Measurements from ENCODE around the gene CDK14. TPM values are rescaled to one million over a fixed set of nuclear protein-coding genes. Genes with fewer than 3 reads are reported as not detected.

The CDK14 gene
- total and polyA plus RNA-seq, 4 donors = 4.2 to 12.4 (median 7.4) TPM

- H3K9ac ChIP-seq (ENCODE audit: low read depth in 1 of 2, low read length in 2 of 2) = no peak overlapping the region
- TF ChIP-seq FOXA1 (IDR thresholded peaks at IDR 0.05) (no peak), TAF1 (conservative IDR thresholded peaks at IDR 0.05) (no peak), ATF3 (IDR thresholded peaks at IDR 0.05) (no peak), YY1 (IDR thresholded peaks at IDR 0.05) (no peak), HNF4G (IDR thresholded peaks at IDR 0.05) (no peak), RAD21 (IDR thresholded peaks at IDR 0.05) (no peak), MAX (IDR thresholded peaks at IDR 0.05) (no peak), RXRA (IDR thresholded peaks at IDR 0.05) (no peak), EGR1 (IDR thresholded peaks at IDR 0.05; ENCODE audit: low read depth in 2 of 2) (no peak), ZBTB33 (IDR thresholded peaks at IDR 0.05) (no peak), FOXA2 (IDR thresholded peaks at IDR 0.05) (no peak), REST (IDR thresholded peaks at IDR 0.05) (no peak), HNF4A (conservative IDR thresholded peaks at IDR 0.05) (no peak), SP1 (IDR thresholded peaks at IDR 0.05) (no peak), GABPA (IDR thresholded peaks at IDR 0.05 in 1 of 2, conservative IDR thresholded peaks at IDR 0.05 in 1 of 2) (no peak), JUND (IDR thresholded peaks at IDR 0.05) (no peak), CTCF (IDR thresholded peaks at IDR 0.05; ENCODE audit: low read depth, low read length, missing input control) (no peak), NR2F2 (IDR thresholded peaks at IDR 0.05) (no peak)
Measured at GRCh38 chr7:90944021-90944420, 347.9 kb downstream of the CDK14 start.

More at GRCh38 chr7:90944021-90944420, 347.9 kb downstream of the CDK14 start:
- 97% methylated on average over 3 of the region's 3 CpGs for WGBS
- H3K4me1 ChIP-seq (ENCODE audit: control insufficient read depth in 4 of 4, insufficient read depth in 4 of 4, low read length in 3 of 4) = no peaks in the 10 kb centered on the region
- no peak overlapping the region for H3K4me3 ChIP-seq (ENCODE audit: low read depth in 1 of 3, low read length in 3 of 3)
- peaks cover 0 to 3% (median 0%) of the 10 kb centered on the region in 4 donors for H3K36me3 ChIP-seq (ENCODE audit: control insufficient read depth in 4 of 4, insufficient read depth in 3 of 4, low read depth in 1 of 4, low read length in 3 of 4)
- H3K27ac ChIP-seq (ENCODE audit: low read depth in 1 of 2, low read length in 2 of 2) = no peak overlapping the region
- no peak for DNase-seq (ENCODE audit: low spot score)
- H3K27me3 ChIP-seq (ENCODE audit: control insufficient read depth in 4 of 4, insufficient read depth in 4 of 4, low read length in 3 of 4) = no peaks in the 10 kb centered on the region
- H3K9me3 ChIP-seq (ENCODE audit: control insufficient read depth in 4 of 4, low read length in 3 of 4) = no peaks in the 10 kb centered on the region
